Neural crest cell (in vitro differentiated cells): ENCODE data around the gene TAOK3. TPM values are rescaled to one million over a fixed set of nuclear protein-coding genes. Genes with fewer than 3 reads are reported as not detected.

ENCODE experiments used
- DNase-seq: peaks from one replicate; pipeline ENCODE4 v3.0.0; 2021; ENCODE audit warnings: low read depth, mixed read lengths, low spot score
- H3K27ac Mint-ChIP-seq: one replicate; pipeline ENCODE4 v1.8.0; 2021; ENCODE audit warnings: mild to moderate bottlenecking, mixed read lengths; ENCODE audit not compliant: unreplicated experiment
- H3K27me3 Mint-ChIP-seq: 2 replicates; pipeline ENCODE4 v1.8.0; 2021; ENCODE audit warnings: low read depth, mild to moderate bottlenecking, mixed read lengths
- H3K36me3 Mint-ChIP-seq: 2 replicates; pipeline ENCODE4 v1.8.0; 2021; ENCODE audit warnings: low read depth, mild to moderate bottlenecking, mixed read lengths
- H3K4me1 Mint-ChIP-seq: 2 replicates; pipeline ENCODE4 v1.8.0; 2021; ENCODE audit warnings: mixed read lengths
- H3K4me3 Mint-ChIP-seq: one replicate; pipeline ENCODE4 v1.8.0; 2021; ENCODE audit warnings: mild to moderate bottlenecking, mixed read lengths
- H3K9me3 Mint-ChIP-seq: 2 replicates; pipeline ENCODE4 v1.8.0; 2021; ENCODE audit warnings: mixed read lengths
- CTCF ChIP-seq: fragments of 200-600 bp; sonication (generic); conservative IDR thresholded peaks from 2 replicates; pipeline ENCODE4 v1.5.0; 2021; ENCODE audit warnings: antibody characterized with exemption, mild to moderate bottlenecking
- total RNA-seq: library from RNA; stranded (reverse); gene quantifications from 2 replicates; pipeline ENCODE4 v1.2.1, GENCODE V29; 2021

TAOK3 gene
- total RNA-seq, 1 donor from 2014 or later = 15.2 TPM

- Mint-ChIP-seq H3K4me3 (no peak overlapping the region), H3K27me3 (no peaks in the 10 kb centered on the region)
Observed at GRCh38 chr12:118124333-118124874, 248.3 kb downstream of the TAOK3 start.

DNA sequence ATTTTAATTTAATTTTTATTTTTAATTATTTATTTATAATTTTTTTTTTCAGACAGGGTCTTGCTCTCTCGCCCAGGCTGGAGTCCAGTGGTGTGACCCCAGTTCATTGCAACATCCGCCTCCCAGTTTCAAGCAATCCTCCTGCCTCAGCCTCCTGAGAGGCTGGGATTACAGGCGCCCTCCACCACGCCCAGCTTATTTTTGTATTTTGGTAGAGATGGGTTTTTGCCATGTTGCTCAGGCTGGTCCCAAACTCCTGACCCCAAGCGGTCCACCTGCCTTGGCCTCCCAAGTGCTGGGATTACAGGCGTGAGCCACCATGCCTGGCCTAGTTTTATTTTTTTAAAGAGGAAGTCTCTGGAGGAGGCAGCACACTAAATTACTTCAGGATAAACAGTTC lies 250.4 kb downstream of the TAOK3 start:
- Mint-ChIP-seq H3K27me3 (no peaks in the 10 kb centered on the region), H3K4me3 (no peak overlapping the region), H3K9me3 (no peaks in the 10 kb centered on the region), H3K4me1 (peaks cover 14% of the 10 kb centered on the region), H3K36me3 (no peaks in the 10 kb centered on the region), H3K27ac (no peak overlapping the region)
- TF ChIP-seq CTCF = no peak
- no peak for DNase-seq

More at GRCh38 chr12:118124333-118124874, 248.3 kb downstream of the TAOK3 start:
- Mint-ChIP-seq H3K27ac (no peak overlapping the region), H3K36me3 (no peaks in the 10 kb centered on the region), H3K4me1 (peaks cover 14% of the 10 kb centered on the region), H3K9me3 (peaks cover 2% of the 10 kb centered on the region)
- TF ChIP-seq CTCF = no peak
- DNase-seq = no peak

GRCh38 chr12:118120579-118121363 lies 251.9 kb downstream of the TAOK3 start:
- no peak overlapping the region for H3K27ac Mint-ChIP-seq
- no peaks in the 10 kb centered on the region for H3K27me3 Mint-ChIP-seq
- H3K4me1 Mint-ChIP-seq = peaks cover 14% of the 10 kb centered on the region
- DNase-seq = peak; percentile 60
- peaks cover 5% of the 10 kb centered on the region for H3K36me3 Mint-ChIP-seq
- H3K9me3 Mint-ChIP-seq = no peaks in the 10 kb centered on the region
- TF ChIP-seq CTCF = peak; percentile 82
- no peak overlapping the region for H3K4me3 Mint-ChIP-seq

DNA sequence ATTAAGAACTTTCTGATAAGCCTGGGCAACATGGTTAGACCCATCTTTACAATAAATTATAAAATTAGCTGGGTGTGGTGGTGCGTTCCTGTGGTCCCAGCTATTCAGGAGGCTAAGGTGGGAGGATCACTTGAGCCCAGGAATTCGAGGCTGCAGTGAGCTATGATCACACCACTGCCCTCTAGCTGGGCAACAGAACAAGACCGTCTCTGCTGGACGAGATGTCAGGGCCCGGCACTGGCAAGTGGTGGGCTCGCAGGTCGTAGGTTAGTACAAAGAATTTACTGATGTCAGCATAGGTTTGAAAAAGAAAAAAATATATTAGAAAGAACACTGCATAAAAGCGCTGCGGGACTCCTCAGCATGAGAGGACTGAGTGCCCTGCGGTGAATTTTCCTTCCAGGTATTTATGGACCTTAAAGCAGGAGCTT lies 253.2 kb downstream of the TAOK3 start:
- no peaks in the 10 kb centered on the region for H3K27me3 Mint-ChIP-seq
- no peak overlapping the region for H3K27ac Mint-ChIP-seq
- peaks cover 2% of the 10 kb centered on the region for H3K9me3 Mint-ChIP-seq
- DNase-seq = no peak
- H3K4me3 Mint-ChIP-seq = no peak overlapping the region
- peaks cover 7% of the 10 kb centered on the region for H3K36me3 Mint-ChIP-seq
- TF ChIP-seq CTCF = no peak
- peaks cover 14% of the 10 kb centered on the region for H3K4me1 Mint-ChIP-seq

- H3K4me3 Mint-ChIP-seq = no peak overlapping the region
- H3K9me3 Mint-ChIP-seq = no peaks in the 10 kb centered on the region
- H3K27me3 Mint-ChIP-seq = no peaks in the 10 kb centered on the region
- H3K36me3 Mint-ChIP-seq = no peaks in the 10 kb centered on the region
- H3K4me1 Mint-ChIP-seq = peaks cover 5% of the 10 kb centered on the region
- no peak for DNase-seq
- H3K27ac Mint-ChIP-seq = no peak overlapping the region
- TF ChIP-seq CTCF = no peak
Observed at GRCh38 chr12:118109088-118109487, 263.6 kb downstream of the TAOK3 start.
